Ascending aorta (tissue), 2 donors: Measurements from ENCODE around the gene XPO6. TPM values are rescaled to one million over a fixed set of nuclear protein-coding genes. Genes with fewer than 3 reads are reported as not detected.

ENCODE experiments used
- DNase-seq, 2 donors: peaks; one replicate each; pipeline ENCODE4 v3.0.0-alpha.2; 2019; ENCODE audit warnings: low spot score in 2 of 2
- H3K27ac ChIP-seq, 2 donors: fragments of 200-600 bp; sonication (generic); one replicate each; pipeline ENCODE4 v1.5.1; 2016 to 2017; ENCODE audit warnings: mild to moderate bottlenecking in 1 of 2
- H3K27me3 ChIP-seq: fragments of 200-600 bp; sonication (generic); one replicate; pipeline ENCODE4 v1.5.1; 2017
- H3K36me3 ChIP-seq, 2 donors: fragments of 200-600 bp; sonication (generic); one replicate each; pipeline ENCODE4 v1.5.1; 2016
- H3K4me1 ChIP-seq, 2 donors: fragments of 200-600 bp; sonication (generic); one replicate each; pipeline ENCODE4 v1.5.1; 2016 to 2017; ENCODE audit warnings: mild to moderate bottlenecking in 1 of 2
- H3K4me3 ChIP-seq, 2 donors: fragments of 200-600 bp; sonication (generic); one replicate each; pipeline ENCODE4 v1.5.1; 2016 to 2017; ENCODE audit warnings: mild to moderate bottlenecking in 1 of 2
- H3K9me3 ChIP-seq, 2 donors: fragments of 200-600 bp; sonication (generic); one replicate each; pipeline ENCODE4 v1.5.1; 2016
- intact Hi-C: fragments of 100-400 bp; cut with DNase I; formaldehyde crosslinking; loops from one replicate; pipeline ENCODE4 v1.15.1; 2023
- total RNA-seq: library from RNA; depleted of rRNA; stranded (reverse); fragments of >200 nt; gene quantifications from one replicate; pipeline ENCODE4 v1.1.0, GENCODE V29; 2016
- TF ChIP-seq, protein P1 (sequence below), 3 experiments: fragments of 200-600 bp in 2 of 3; fragments of 450-650 bp in 1 of 3; sonication (generic) in 2 of 3; IDR thresholded peaks; one replicate each; pipeline ENCODE4 v1.5.1; 2016 to 2019; ENCODE audit warnings: antibody characterized with exemption in 3 of 3, mild to moderate bottlenecking in 1 of 3, moderate library complexity in 1 of 3

Gene XPO6
- total RNA-seq, 1 donor from 2014 or later, result 180 TPM

DNA sequence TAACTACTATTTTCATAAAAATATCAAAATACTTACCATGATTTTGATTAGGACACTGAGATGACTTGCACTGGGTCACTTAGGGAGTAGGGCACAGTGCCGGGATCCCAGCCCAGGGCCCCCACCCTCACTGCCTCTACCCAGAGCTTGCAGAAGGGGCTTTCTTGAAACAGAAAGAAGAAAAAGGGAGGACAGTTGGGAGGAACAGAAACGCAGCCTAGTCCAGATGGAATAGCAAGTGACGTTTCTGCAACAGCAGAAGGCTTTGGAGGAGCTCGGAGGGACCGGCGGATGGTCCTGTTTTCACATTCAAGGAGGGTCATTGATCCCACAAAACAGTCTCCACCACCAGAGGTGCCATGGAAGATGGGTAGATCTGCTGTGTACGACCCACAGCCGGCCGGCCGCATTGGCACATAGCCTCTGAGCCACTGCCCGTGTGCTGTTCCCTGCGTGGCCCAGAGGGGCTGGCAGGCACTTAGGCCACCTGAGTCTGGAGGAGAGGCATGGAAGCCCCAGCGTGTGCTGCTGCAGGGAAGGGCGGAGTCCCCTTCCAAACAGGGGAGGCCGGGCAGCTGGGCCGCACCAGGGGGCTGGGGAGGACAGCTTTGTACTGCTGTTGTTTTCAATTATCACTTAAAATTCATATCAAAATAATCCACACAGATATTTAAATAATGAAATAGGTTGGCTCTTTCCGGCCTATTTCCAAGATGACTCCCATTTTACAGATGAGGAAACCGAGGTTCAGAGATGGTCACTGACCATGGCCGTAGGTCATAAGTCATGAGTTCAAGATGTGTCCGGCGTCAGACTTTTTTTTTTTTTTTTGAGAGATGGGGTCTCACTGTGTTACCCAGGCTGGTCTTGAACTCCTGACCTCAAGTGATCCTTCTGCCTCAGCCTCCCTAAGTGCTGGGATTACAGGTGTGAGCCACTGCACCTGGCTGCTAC is 125.3 kb downstream of the XPO6 start:
- TF ChIP-seq, protein P1, sequence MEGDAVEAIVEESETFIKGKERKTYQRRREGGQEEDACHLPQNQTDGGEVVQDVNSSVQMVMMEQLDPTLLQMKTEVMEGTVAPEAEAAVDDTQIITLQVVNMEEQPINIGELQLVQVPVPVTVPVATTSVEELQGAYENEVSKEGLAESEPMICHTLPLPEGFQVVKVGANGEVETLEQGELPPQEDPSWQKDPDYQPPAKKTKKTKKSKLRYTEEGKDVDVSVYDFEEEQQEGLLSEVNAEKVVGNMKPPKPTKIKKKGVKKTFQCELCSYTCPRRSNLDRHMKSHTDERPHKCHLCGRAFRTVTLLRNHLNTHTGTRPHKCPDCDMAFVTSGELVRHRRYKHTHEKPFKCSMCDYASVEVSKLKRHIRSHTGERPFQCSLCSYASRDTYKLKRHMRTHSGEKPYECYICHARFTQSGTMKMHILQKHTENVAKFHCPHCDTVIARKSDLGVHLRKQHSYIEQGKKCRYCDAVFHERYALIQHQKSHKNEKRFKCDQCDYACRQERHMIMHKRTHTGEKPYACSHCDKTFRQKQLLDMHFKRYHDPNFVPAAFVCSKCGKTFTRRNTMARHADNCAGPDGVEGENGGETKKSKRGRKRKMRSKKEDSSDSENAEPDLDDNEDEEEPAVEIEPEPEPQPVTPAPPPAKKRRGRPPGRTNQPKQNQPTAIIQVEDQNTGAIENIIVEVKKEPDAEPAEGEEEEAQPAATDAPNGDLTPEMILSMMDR (IDR thresholded peaks at IDR 0.05), result no peak
- DNase-seq, result no peak
- no peak overlapping the region for H3K27ac ChIP-seq
- no peaks in the 10 kb centered on the region for H3K27me3 ChIP-seq
- no peaks in the 10 kb centered on the region for H3K36me3 ChIP-seq
- H3K4me3 ChIP-seq, result no peak overlapping the region
- no peaks in the 10 kb centered on the region for H3K9me3 ChIP-seq
- intact Hi-C loops, result no loop called here
- no peaks in the 10 kb centered on the region for H3K4me1 ChIP-seq

DNA sequence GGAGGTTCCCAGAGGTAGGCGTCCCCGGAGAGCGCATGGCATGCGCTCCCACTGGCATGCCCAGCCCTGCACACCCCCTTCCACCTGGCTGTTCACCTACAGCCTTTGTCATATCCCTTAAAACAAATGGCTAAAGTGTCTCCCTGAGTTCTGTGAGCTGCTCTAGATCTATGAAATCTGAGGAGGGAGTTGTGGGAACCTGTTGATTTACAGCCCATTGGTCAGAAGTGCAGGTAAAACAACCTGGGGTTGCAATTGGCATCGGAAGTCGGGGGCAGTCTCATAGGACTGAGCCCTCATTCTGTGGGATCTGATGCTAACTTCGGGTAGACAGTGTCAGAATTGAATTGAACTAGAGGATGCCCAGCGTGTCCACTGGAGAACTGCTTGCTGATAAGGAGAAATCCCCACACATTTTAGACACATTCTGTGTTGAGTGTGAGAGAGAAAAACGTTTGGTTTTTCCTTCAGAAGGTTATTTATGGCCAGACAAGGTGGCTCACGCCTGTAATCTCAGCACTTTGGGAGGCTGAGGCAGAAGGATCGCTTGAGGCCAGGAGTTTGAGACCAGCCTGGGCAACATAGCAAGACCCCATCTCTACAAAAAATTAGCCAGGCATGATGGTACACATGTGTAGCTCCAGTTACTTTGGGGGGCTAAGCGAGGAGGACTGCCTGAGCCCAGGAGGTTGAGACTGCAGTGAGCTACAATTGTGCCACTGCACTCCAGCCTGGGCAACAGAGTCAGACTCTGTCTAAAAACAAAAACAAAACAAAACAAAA is 126.2 kb downstream of the XPO6 start:
- Histone ChIP-seq H3K27me3 (no peaks in the 10 kb centered on the region), H3K36me3 (no peaks in the 10 kb centered on the region), H3K4me1 (no peaks in the 10 kb centered on the region), H3K27ac (no peak overlapping the region), H3K4me3 (no peak overlapping the region), H3K9me3 (no peaks in the 10 kb centered on the region)
- TF ChIP-seq, protein P1 (IDR thresholded peaks at IDR 0.05), result no peak
- intact Hi-C loops, result no loop called here
- DNase-seq, result no peak

DNA sequence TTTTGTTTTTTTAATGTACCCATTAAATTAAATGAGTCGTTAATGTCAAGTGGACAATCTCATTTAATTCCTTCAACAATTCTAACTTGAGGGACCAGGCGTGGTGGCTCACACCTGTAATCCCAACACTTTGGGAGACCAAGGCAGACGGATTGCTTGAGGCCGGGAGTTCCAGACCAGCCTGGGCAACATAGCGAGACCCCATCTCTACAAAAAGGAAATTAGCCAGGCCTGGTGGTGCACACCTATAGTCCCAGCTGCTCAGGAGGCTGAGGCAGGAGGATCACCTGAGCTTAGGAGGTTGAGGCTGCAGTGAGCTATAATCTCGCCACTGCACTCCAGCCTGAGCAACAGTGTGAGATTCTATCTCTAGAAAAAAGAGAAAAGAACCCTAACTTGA is 127.6 kb downstream of the XPO6 start:
- no peak overlapping the region for H3K27ac ChIP-seq
- H3K27me3 ChIP-seq, result no peaks in the 10 kb centered on the region
- TF ChIP-seq, protein P1 (IDR thresholded peaks at IDR 0.05), result no peak
- H3K4me1 ChIP-seq, result no peaks in the 10 kb centered on the region
- no peak overlapping the region for H3K4me3 ChIP-seq
- H3K36me3 ChIP-seq, result no peaks in the 10 kb centered on the region
- no peak for DNase-seq
- H3K9me3 ChIP-seq, result no peaks in the 10 kb centered on the region
- intact Hi-C loops, result no loop called here

DNA sequence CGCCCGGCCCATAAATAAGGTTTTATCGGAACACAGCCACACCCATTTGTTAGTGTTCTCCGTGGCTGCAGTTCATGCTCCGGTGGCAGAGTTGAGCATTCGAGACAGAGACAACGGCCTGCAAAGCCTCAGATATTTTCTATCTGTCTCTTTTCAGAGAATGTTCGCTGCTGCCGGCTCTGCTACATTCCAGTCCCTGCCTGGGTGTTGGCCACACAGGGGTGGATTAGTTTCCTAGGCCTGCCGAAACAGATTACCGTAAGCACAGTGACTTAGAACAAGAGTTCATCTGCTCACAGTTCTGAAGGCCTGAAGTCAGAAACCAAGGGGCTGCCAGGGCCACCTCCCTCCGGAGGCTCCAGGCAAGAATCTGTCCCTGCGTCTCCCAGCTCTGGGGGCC is 129.1 kb downstream of the XPO6 start:
- intact Hi-C loops, result no loop called here
- Histone ChIP-seq H3K4me3 (no peak overlapping the region), H3K36me3 (no peaks in the 10 kb centered on the region), H3K27me3 (no peaks in the 10 kb centered on the region), H3K9me3 (no peaks in the 10 kb centered on the region), H3K27ac (no peak overlapping the region), H3K4me1 (no peaks in the 10 kb centered on the region)
- TF ChIP-seq, protein P1 (IDR thresholded peaks at IDR 0.05), result no peak
- no peak for DNase-seq

DNA sequence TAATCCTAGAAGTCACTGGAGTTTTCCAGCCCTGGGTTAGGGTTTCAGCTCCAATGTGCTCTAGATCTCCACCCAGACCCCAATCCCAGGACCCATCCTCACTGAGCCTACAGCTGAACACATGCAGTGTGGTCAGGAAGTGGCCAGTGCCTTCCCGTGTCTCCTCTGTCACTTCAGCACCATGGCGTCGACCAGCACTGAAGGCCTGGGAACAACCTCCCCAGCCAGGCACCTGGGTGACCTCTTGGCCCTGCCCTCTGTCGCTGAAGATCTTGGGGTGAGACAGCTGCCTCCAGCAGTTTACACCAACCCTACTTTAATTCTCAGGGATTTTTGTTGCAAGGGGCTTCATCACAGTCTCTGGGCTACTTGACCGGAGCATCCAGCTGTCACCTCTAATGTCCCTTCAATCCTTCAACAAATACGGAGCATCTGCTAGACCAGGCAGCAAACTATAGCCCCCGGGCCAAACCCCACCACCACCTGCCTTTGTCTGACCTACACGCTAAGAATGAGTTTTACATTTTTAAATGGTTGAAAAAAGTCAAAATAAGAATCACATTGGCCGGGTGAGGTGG is 130.3 kb downstream of the XPO6 start:
- no peaks in the 10 kb centered on the region for H3K36me3 ChIP-seq
- TF ChIP-seq, protein P1 (IDR thresholded peaks at IDR 0.05), result no peak
- no peaks in the 10 kb centered on the region for H3K27me3 ChIP-seq
- no peaks in the 10 kb centered on the region for H3K4me1 ChIP-seq
- no peak for DNase-seq
- no peak overlapping the region for H3K27ac ChIP-seq
- intact Hi-C loops, result no loop called here
- no peaks in the 10 kb centered on the region for H3K9me3 ChIP-seq
- H3K4me3 ChIP-seq, result no peak overlapping the region
